Upper lobe of left lung (tissue), 4 donors: ENCODE results near the gene AGAP1.

Experiments used
- EP300 ChIP-seq, 4 donors: sonication (generic); formaldehyde crosslinking; IDR thresholded peaks; one replicate each; pipeline ENCODE4 v1.5.1; 2017; ENCODE audit warnings: antibody characterized with exemption in 4 of 4, control low read depth in 2 of 4
- POLR2A ChIP-seq, 4 donors: fragments of 450-650 bp; IDR thresholded peaks; one replicate each; pipeline ENCODE4 v1.5.1; 2016 to 2017; ENCODE audit warnings: antibody characterized with exemption in 4 of 4, mild to moderate bottlenecking in 2 of 4
- POLR2AphosphoS5 ChIP-seq, 2 donors: sonication (generic); formaldehyde crosslinking; IDR thresholded peaks; one replicate each; pipeline ENCODE4 v1.5.1; 2017; ENCODE audit warnings: antibody characterized with exemption in 2 of 2
- TF ChIP-seq, protein P1 (sequence below), 6 experiments: fragments of 450-650 bp in 4 of 6; fragments of 200-600 bp in 2 of 6; sonication (generic) in 2 of 6; IDR thresholded peaks; one replicate each; pipeline ENCODE4 v1.5.1; 2016 to 2019; ENCODE audit warnings: antibody characterized with exemption in 6 of 6

DNA sequence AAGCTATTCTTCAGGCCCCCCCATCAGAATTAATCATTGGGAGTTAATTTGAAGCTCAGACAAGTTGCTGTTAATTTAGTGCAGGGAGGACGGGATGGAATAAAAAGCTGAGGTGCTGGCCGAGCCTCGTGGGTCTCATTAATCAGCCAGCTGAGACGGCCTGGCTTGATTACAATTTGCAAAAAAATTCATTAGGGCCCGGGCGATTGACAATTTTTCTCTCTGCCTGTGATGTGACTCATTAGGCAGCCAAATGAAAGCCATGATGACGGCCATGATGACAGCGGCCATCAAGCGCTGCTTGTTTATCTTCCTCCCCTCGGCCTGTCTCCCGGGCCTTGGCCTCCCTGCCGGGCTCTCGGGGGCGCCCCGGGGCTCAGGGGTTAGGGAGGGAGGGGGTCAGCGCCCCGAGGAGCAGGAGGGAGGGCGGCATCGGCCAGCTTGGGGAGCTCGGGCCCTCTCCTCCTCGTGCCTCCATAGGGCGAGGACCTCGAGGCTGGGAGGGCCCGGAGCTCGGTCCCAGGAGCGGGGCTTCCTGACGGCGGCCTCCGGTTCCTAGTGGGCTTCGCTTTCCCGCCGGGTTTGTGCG, 669.1 kb downstream of the AGAP1 start:
- TF ChIP-seq, protein P1, sequence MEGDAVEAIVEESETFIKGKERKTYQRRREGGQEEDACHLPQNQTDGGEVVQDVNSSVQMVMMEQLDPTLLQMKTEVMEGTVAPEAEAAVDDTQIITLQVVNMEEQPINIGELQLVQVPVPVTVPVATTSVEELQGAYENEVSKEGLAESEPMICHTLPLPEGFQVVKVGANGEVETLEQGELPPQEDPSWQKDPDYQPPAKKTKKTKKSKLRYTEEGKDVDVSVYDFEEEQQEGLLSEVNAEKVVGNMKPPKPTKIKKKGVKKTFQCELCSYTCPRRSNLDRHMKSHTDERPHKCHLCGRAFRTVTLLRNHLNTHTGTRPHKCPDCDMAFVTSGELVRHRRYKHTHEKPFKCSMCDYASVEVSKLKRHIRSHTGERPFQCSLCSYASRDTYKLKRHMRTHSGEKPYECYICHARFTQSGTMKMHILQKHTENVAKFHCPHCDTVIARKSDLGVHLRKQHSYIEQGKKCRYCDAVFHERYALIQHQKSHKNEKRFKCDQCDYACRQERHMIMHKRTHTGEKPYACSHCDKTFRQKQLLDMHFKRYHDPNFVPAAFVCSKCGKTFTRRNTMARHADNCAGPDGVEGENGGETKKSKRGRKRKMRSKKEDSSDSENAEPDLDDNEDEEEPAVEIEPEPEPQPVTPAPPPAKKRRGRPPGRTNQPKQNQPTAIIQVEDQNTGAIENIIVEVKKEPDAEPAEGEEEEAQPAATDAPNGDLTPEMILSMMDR (IDR thresholded peaks at IDR 0.05): no peak
- TF ChIP-seq POLR2A (IDR thresholded peaks at IDR 0.05) (no peak), EP300 (IDR thresholded peaks at IDR 0.05) (no peak), POLR2AphosphoS5 (IDR thresholded peaks at IDR 0.05) (no peak)
